Fibroblast of skin of scalp (primary cell): ENCODE results near the gene ARVCF.

Experiments
- DNase-seq: peaks from one replicate; pipeline ENCODE4 v3.0.0-alpha.2; 2013

The ARVCF gene

DNA sequence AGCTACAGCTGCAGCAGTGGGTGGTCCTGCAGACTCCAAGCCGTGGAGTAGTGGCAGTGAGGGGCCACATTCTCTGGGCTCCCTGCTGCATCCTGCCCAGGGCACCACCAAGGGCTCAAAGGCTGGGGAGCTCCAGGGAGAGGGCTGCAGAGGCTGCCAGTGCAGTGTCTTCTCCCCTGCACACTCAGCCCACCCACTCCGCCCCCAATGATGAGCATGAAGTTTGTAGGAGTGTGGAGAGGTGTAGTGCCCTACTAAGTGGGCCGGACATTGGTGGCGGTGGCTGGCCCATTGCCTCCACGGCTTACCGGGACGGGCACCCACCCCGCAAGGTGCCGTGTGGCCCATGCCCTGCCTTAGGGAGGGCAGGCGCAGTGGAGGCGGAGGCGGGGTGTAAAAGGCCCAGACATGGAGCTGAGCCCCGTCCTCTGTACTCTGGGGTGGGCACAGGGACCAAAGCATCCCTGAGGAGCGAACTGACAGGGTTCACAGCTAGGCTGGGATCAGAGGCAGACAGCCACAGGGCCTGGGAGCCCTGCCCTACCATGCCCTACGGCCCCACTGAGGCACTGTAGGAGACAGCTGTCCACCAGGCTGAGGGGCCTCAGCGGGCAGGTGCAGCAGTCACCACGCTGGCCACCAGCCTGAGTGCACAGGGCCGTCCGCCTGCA lies 18.9 kb downstream of the ARVCF start:
- no peak for DNase-seq

DNA sequence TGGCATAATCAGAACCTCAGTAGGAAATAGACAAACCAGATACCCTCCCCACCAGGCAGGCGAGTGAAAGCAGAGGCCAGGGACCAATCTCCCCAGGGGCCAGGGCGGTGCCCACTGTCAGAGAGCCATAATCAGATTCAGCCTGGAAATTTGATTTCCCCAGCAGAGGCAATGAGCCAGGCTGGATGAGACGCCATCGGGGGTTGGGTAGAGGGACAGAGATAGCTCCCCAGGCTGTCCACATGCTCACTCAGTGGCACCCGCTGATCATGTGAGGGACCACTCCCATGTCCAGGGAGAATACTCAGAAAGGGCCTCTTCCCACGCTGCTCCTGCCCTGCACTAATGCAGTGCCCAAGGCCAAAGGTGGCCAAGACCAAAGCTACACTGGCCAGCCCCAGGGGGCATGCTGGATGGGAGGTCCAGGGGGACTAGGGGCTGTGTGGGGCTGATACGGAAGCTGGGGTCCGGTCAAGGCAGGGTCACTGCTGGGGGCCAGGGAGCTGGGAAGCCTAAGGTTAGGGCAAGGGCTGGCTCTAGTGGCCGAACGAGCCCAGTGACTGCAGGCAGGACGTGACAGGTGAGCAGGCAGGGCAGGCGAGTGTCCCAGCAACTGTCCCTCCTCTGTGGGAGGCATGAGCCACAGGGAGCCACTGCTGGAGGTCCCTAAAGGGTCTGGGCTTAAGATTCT lies 19.8 kb downstream of the ARVCF start:
- DNase-seq: no peak

- no peak for DNase-seq
Measured at GRCh38 chr22:19995611-19996339, 20.8 kb downstream of the ARVCF start.

GRCh38 chr22:19994851-19995610 lies 21.6 kb downstream of the ARVCF start:
- no peak for DNase-seq

GRCh38 chr22:19993926-19994325 lies 22.7 kb downstream of the ARVCF start:
- no peak for DNase-seq

- no peak for DNase-seq
Measured at GRCh38 chr22:19992921-19993355, 23.7 kb downstream of the ARVCF start.

DNA sequence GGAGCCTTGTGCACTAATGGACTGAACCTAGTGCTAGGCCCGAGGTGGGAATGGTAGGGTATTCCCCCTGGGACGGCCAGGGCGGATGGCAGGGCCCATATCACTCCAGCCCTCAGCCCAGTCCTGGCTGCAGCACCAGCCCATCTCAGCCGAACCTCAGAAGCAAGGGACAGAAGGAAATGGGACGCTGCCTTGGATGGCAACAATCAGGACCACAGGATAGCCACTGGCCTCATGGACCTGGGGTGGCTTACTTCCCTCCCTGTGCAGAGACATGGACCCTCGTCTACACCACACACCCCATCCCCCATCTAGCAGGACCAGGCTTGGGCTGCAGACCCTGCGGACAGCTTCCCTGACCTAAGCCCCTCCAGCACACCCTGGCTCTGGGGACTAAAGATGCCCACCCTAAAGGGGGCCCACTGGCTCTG lies 24.1 kb downstream of the ARVCF start:
- DNase-seq: no peak

DNA sequence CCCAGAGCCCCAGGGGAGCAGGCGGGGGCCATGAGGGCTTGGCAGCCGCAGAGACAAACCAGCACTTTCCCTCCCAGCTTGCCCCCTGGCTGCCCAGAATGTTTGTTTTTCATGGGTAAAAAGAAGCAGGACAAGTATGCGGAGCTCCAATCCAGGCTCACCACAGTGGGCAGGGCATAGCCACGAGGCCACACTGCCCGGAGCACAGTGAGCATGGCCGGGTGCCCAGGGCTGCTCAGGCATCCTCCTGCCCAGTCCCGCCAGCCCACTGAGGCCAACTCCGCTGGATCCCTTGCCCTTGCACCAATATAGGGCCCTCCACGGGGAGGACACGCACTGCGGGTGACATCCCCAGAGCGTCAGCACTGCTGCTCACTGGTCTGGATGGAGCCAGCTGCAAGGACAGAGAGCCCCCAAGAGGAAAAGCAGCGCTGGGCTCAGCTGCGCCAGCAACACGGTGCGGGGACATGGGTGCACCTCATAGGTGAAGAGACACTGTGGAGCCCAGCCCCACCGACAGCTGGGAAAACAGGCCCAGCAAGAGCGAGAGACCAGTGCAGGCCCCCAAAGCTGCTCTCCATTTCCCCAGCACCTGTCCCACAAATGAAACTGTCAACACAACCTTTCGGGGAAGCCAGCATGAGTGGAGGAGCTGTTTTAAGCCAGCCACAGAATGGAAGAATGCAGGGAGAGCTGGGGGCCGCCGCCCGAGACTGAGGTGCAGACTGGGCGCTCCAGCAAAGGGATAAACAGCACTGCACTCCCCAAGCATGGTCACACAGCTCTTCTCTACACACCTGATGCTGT lies 24.8 kb downstream of the ARVCF start:
- no peak for DNase-seq

GRCh38 chr22:19991395-19991644 lies 25.3 kb downstream of the ARVCF start:
- no peak for DNase-seq

DNA sequence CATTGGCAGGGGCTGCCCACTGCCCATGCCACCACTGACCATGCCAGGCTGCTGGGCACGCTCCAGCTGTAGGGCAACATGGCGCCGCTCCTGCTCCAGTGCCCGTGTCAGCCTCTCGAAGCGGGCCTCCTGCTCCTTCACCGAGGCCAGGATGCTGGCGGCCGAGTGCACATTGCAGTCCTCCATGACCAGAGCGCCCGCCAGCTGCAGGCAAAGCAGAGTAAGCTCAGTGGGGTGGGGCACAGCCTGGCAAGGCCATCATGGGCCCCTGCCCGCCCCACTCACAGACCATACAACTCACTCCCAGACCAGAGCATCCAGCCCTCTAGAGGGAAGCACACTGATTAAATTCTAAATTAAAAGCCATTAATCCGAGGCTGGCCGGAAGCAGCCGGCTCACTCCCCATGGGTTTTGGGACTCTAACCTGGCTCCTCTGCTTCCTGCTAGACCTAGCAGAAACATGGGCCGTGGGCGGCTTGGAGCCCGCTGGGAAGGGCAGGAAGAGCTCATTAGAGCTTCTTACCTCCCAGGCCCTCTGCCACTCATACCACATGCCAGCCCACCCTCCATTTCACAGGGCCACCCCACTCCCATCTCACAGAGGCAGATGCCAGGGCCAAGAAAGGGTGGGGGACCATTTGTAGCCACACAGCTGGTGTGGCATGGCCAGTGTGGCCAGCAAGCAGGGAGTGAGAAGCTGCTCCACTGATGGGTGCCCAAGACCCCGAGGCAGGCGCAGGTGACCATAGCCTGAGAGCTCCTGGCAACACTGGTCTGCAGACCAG lies 25.8 kb downstream of the ARVCF start:
- DNase-seq: no peak

DNA sequence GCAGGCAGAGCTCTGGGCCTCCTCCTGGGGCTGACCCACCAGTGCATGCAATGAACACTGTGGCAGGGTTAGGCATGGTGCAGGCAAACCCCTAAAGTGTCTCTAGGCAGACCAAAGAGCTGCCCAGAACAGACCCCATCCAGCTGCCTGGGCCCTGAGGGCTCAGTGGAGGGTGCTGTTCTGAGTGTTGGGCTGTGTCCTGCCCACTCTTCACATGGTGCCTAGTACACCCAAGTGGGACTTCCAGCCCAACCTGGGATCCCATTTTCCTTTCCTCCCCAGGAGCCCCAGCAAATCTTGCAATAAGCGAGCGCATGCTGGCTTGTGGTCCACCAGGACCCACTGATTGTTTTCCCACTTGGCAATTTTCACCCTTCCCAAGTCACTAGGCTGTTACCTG lies 26.4 kb downstream of the ARVCF start:
- no peak for DNase-seq

DNA sequence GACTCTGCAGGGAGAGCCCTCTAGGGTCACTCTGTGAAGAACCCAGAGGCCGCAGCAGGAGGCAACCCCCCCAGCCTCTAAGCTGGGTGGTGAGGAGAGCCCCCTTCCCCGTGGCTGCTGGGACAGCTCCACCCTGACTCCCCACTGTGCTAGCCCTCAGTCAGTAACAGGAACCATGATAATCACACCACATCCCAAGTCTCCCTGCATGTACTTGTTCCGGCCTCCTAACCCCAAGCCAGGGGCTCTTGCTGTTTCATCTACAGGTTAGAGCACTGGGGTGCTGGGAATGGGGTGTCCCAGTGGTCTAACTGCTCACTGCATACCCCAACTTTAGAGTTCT lies 26.9 kb downstream of the ARVCF start:
- no peak for DNase-seq

GRCh38 chr22:19988965-19989724 lies 27.5 kb downstream of the ARVCF start:
- no peak for DNase-seq

- no peak for DNase-seq
Measured at GRCh38 chr22:19988331-19988808, 28.3 kb downstream of the ARVCF start.

DNA sequence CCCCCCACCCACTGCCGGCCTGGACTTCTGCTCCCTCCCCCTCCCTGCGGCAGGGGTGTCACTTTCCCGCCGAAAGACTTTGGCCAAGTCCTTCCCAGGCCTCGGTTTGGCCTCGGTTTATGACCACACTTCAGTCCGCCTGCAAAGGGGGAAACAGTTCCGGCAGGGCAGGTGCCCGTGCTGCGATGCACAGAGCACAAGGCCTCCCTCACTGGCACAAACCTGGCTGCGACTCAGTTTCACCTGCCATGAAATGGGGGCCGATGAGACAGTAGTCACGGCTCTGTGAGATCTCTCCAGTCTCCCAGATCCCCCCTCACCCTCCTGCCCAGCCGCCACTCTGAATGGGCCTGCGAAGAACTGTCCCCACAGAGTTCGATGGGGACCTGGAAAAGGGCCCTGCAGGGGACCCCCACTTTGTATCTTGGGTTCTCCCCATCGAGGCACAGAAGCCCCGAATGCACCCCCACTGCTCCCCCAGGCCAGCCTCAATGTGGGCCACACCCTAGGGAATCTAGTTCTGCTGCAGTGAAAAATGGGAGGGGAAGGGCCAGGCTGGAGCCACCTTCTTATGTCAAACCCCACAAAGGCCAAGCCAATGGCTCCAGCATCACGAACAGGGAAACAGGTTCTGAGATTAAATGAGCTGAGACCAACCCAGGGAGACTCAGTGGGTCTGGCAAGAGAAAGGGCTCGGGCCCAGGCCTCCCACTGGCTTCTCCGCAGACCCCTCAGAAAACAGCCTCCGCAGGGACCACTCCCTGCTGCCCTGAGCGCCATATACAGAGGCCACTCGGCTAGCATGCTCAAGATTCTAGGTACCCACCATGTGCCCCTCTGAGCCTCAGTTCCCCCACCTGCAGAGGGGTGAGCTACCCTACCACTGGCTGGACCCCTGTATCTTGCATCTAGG lies 29.0 kb downstream of the ARVCF start:
- DNase-seq: no peak

DNA sequence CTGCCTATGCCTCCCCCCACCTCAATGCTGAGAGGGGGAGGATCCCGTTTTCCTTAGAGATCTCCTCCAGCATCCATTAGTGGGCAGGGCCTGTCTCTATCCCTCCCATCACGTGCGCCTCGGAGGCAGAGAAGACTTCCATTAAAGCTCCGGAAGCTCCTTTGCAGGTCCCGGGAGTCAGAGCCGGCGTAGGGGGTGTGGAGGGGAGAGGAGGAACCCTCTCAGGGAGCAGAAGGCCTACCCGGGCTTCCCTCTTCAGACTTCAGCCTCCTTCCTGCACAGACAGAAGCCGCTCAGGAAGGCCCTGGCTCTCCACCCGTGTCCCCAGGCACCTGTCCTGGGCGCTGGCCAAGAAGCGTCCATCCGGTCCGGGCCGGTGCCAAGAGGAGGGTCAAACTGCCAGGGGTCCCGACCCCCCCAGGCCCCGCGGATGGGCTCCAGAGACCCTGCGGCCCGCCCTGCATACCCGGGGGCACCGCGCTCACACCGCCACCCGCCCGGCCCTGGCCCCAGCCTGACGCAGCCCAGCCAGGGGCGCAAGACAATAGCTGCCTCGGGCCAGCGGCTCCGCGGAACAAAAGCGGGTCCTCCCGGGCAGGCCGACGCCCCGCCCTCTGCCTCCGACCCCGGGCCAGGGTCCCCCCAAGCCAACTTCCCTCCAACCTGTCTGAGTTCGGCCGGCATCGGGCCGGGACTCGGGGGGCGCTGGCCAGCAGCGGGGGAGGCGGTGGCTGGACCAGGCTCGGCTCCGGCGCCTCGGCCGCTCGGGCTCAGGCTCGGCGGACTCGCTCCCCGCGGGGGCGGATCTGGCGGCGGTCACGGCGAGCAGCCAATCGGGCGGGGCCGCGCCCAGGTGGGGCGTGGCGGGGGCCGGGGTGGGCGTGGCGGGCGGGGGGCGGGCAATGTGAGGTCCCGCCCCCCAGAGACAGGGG lies 29.9 kb downstream of the ARVCF start:
- peak; percentile 73 for DNase-seq

DNA sequence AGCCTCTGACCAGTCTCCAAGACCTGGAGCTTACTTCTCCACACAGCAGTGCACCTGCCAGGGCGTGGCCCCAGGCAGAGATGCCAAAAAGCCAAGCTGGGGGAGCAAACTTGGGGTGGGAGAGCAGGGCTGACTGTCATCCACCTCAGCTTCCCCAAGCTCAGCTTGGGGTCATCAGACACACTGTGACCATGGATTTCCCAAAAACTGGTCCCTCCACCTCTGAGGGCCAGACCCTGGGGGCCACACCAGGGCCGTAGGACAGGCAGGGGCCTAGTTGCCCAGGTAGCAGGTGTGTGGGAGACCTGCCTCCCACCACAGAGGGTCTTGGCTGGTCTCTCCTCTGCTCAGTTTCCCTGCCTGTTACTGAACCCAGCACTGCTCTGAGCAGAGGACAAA lies 30.6 kb downstream of the ARVCF start:
- no peak for DNase-seq
